Fibroblast of skin of left quadriceps (primary cell): ENCODE measurements around the gene CCDC107.
"Not testable (repeated sequence)": the region's sequence is repeated elsewhere in the genome, so short reads cannot be mapped to it uniquely, and the experiment has no call there.

Source experiments
- DNase-seq, 2 experiments: peaks; one replicate each; pipeline ENCODE4 v3.0.0-alpha.2; 2013; ENCODE audit warnings: low read depth in 2 of 2

CCDC107 gene

DNA sequence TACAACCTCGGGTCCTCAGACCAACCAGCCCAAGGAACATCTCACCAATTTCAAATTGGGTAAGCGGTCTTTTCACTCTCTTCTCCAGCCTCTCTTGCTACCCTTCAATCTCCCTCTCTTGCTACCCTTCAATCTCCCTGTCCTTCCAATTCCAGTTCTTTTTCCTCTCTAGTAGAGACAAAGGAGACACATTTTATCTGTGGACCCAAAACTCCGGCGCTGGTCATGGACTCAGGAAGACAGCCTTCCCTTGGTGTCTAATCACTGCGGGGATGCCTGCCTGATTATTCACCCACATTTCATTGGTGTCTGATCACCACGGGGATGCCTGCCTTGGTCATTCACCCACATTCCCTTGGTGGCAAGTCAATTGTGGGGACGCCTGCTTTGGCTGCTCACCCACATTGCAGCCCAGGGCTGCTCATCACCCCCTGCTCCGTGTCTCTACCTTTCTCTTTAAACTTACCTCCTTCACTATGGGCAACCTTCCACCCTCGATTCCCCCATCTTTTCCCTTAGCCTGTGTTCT, 20.6 kb upstream of the CCDC107 start:
- not testable (repeated sequence) for DNase-seq

DNA sequence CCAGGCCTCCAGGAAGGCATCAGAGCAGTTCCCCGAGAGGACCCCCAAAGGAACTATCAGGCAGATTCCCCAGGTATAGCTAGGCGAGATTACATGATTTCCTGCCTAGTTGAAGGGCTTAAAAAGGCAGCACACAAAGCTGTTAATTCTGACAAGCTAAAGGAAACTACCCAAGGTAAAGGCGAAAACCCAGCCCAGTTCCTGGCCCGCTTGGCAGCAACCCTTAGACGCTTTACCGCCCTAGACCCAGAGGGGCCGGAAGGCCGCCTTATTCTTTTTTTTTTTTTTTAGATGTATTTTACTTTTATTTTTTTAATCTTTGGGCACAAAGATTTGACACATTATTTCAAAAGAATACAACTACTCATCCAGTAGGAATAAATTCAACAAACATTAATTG, 19.3 kb upstream of the CCDC107 start:
- not testable (repeated sequence) for DNase-seq

DNA sequence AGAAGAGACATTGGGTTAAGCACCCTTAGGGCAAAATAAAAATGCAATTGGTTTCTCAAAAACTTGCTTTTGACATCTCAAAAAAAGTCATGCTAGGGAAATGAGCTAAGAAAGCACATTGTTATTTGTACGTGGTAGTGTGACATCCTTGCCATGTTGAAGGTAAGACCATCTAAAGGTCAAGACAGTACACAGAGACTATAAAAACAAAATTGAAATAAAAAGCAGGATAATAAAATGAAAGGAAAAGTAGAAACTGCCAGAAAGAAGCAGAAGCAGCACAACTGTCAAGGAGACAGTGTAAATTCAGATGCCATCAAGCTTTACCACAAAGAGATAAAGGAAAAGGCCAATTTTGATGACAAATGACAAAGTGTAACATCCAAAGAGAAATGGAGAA, 18.9 kb upstream of the CCDC107 start:
- DNase-seq: not testable (repeated sequence)

DNA sequence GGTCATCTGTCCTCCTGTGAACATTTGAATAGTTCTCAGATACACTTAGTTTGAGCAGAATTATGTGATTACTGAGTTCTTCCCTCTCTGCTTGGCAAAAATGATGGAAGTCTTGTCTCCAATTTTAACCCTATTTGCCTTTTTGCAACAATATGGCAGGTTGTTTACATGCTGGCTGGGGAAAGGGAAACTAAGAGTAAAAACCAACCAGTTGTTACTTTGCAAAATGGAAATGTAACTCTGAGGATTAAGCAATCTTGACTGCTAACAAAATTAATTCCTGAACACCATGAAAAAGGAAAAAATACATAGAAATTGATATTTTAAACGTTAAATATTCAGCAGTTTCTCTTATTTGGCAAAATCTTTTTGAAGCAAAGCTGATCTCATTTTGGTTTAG, 18.5 kb upstream of the CCDC107 start:
- DNase-seq: no peak

DNA sequence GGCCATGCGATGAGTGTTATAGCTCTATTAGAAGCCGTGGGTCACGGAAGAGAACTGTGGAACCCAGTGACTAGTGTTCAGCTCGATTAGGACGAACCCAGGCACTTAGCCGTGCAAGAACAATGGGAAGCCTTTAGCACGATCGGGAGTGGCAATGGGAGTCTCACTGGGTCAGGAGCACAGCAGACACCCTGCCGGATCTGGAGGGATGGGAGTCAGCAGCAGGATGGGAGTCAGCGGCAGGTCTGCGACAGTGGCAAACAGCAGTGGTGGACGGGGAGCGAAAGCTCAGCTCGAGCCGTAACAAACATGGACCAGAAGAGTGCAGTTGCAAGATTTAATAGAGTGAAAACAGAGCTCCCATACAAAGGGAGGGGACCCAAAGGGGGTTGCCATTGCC, 17.7 kb upstream of the CCDC107 start:
- DNase-seq: not testable (repeated sequence)

DNA sequence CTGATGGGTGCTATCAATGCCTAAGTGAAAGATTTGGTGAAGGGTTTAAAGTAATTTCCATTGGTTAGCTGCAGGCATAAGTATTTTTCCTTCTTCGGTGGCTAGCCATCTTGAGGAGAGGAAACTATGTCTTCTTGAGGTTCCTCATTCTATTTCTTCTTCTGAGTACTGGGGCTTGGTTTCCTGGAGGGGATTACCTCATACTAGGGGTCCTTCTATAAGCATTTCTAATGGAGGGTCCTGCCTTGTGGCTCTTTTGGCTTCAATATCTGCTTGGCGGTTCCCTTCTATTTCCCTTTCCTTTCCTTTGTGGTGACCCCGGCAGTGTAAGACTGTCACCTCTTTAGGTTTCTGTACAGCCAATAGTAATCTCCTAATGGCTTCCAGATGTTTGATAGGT, 16.6 kb upstream of the CCDC107 start:
- DNase-seq: not testable (repeated sequence)

DNA sequence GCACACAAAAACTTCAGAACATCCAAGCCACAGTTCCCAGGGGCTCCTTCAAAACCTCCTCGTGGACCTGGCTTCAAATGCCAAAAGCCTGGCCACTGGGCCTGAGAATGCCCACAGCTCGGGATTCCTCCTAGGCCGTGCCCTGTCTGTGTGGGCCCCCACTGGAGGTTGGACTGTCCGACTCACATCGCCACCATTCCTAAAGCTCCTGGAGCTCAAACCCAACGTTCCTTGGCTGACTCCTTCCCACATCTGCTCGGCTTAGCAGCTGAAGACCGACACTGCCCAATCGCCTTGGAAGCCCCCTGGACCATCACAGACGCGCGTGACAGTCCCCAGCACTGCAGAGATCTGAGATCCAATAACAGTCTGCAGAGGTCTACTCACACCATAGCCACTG, 15.0 kb upstream of the CCDC107 start:
- DNase-seq: no peak

DNA sequence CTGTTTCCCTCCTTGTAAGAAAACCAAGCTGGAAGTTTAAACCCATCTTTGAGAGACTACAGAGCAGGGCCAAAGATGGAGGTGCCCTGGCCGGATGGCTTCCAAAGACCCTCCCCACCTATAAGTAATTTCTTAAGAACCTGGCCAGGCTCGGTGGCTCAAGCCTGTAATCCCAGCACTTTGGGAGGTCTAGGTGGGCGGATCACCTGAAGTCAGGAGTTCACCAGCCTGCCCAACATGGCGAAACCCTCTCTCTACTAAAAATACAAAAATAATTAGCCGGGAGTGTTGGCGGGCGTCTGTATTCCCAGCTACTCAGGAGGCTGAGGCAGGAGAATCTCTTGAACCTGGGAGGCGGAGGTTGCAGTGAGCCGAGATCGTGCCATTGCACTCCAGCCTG, 12.4 kb upstream of the CCDC107 start:
- not testable (repeated sequence) for DNase-seq

DNA sequence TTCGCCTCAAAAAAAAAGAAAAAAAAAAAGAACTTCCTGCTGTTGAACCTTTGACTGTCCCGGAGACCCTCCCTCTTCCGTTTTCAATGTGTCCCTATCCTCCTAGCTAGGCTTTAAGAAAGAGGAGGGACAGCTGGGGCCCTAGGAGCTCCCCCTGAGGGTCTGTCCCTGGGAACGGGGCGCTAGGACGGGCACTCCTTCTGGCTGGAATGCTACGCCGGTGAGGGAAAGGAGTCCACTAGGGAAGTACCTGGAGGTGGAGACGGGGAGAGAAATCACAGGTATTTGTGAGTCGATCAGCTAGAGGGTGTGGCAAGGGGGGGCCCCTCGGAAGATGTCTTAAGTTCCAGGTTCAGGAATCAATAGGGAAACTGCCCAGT, 11.9 kb upstream of the CCDC107 start:
- no peak for DNase-seq

DNA sequence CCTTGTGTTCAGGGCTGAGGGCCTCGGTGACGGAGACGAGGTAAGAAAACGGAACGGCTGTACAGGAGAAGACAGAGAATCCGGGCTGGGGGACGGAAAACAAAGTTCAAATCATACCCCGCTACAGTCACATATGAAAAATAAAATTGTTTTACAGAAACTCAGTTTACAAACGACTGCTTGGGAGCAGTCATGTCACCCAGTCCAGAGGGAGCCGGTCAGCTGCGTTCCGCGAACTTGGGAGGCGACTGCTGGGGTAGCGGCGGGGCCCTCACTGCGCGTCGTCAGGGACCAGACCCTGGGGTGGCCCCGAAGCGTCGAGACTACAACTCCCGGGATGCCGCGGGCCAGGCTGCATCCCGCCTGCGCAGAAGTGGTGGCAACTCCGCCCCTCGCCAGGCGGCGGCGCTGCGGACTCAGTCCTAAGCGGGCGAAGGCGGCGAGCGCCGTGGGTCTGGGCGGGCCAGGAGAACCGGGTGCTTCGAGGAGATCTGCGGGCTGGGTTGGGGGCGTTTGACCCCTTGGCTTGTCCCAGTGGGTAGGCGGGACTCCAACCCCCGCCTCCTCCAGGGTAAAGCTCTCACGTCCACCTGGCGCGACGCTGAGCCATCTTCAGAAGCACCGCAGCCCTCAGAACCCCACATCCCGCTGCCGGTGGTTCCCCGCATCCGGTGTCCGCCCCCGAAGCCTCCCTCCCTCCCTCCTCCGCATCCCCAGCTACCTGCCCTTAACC, 11.4 kb upstream of the CCDC107 start:
- peak; percentile 64 to 66 for DNase-seq

DNA sequence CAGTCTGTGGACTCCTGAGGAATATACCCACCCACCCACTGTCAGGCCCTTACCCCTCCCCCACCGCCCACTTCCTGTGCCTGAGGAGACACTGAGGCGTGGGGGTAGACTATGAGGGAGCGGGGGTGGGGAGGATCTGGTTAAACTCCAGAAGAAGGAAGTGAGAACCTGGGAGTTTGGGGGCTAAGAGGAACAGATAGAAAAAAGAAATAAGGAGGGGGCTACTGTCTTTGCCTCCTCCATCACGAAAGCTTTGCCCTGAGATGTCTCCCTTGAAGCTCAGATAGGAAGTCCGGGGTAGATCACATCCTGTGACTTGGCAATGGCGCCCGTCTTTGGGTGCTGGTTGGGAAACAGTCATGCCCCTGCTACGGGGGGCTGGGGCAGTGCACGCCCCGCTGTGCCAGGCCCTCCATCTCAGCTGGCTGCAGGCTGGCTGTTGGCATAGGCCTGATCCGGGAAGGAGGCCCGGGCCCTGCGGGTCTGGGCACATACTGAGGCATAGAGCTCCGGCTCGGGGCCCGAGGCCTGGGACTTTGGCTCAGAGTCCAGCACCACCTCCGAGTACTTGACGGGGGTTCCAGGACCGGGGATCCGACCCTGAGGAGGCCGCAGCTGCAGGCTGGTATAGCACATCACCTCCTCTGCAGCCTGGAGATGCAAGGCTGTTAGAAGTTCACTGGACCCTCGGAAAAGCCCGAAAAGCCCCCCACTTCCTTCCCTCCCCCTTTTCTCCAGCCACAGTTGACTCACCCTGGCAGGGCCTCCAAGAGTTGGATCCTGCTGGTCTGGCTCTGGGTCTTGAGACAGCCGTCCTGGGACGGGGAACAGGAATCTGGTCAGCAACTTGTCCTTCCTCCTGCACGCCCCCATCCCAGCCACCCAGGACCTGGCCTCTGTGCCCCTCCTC, 8.4 kb upstream of the CCDC107 start:
- DNase-seq: no peak

DNA sequence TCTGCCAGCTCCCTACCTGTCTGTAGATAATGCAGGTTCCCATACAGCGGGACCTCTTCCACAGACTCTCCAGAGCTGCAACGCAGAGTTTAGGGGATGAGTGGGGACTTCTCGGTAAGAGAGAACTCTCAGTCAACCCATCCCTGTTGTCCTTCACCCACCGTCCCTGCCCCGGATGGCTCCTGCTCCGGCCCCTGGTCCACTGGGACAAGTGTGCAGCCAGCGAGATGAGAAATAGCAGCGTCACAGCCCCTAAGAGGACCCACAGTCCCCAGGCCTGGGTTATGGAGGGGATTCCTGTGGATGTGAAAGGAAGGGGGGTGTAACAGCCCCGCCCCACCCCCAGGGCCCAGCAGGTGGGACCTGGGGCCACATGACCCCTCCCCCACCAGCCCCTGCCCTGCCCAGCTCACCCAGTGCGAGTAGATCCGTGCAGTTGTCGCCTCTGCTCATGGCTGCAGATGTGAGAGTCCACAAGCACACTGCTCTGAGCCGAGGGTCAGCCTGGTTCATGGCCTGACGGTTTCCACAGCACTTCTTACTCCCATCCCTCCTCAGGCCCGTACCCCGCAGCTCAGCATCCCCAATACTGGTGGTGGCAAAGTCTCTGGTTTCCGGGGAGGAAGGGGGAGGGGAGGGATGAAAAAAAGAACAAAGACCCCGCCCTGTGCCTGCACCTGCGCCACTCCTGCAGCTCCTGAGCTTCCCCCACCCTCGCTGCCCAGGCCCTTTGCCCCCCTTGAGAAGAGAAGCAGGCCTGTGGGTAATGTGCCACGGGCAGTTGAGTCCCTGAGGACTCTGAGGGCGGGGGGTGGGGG, 7.5 kb upstream of the CCDC107 start, which contains the start of gene SIT1:
Gene SIT1, minus strand, starts transcription at position 591 of the 818 bp plus-strand sequence. Its CDS starts 78 bp downstream, at position 513.
- DNase-seq: no peak

DNA sequence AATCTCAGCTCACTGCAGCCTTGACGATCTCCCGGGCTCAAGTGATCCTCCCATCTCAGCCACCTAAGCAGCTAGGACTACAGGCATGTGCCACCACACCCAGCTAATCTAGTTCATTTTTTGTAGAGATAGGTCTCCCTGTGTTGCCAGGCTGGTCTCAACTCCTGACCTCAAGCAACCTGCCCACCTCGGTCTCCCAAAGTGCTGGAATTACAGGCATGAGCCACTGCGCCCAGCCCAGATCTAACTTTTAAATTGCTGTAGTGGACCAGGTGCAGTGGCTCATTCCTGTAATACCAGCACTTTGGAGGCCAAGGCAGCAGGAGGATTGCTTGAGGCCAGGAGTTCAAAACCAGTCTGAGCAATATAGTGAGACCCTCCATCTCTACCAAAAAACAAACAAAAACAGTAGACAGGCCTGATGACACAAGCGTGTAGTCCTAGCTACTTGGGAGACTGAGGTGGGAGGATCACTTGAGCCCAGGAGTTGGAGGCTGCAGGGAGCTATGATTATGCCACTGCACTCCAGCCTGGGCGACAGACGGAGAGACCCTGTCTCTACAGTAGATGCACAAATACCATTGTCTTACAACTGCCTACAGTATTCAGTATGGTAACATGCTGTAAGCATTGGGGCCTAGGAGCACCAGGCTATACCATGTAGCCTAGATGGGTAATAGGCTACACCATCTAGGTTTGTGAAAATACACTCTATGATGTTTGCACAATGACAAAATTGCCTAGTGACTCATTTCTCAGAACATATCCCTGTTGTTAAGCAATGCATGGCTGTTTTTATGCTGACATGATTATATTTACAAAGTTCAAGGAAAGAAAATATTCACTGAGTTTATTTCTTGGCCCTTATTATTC, 5.9 kb upstream of the CCDC107 start:
- no peak for DNase-seq

DNA sequence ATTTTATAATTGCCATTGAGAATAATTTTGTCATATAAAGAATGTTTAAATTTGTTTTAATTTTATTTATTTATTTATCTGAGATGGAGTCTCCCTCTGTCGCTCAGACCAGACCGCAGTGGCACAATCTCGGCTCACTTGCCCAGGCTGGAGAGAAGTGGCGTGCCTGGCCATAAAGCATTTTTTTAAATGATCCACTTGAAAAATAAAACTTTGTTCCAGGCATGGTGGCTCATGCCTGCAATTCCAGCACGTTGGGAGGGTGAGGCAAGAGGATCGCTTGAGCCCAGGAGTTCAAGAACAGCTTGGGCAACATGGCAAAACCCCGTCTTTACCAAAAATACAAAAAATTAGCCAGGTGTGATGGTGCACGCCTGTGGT, 5.3 kb upstream of the CCDC107 start:
- no peak for DNase-seq

DNA sequence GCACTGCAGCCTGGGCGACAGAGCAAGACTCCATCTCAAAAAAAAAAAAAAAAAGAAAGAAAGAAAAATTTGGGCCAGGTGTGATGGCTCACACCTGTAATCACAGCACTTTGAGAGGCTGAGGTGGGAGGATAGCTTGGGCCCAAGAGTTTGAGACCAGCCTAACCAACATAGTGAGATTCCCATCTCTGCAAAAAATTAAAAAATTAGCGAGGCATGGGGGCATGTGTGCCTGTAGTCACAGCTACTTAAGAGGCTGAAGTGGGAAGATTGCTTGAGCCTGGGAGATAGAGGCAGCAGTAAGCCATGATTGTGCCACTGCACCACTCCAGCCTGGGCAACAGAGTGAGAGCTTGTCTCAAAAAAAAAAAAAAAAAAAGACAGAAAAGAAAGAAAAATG, 4.5 kb upstream of the CCDC107 start:
- no peak for DNase-seq

DNA sequence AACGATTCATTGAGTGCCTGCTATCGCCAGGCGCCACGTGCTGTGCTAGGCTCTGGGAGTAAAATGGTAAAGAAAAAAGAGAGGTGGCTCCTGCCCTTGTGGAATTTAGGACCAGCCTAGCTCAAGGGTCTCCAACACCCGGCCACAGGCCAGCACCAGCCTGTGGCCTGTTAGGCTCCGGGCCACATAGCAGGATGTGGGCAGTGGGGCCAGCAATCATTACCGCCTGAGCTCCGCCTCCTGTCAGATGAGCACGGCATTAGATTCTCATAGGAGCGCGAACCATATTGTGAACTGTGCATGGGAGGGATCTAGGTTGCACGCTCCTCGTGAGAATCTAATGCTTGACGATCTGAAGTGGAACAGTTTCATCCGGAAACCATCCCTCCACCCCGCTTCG, 1.7 kb upstream of the CCDC107 start:
- DNase-seq: no peak

DNA sequence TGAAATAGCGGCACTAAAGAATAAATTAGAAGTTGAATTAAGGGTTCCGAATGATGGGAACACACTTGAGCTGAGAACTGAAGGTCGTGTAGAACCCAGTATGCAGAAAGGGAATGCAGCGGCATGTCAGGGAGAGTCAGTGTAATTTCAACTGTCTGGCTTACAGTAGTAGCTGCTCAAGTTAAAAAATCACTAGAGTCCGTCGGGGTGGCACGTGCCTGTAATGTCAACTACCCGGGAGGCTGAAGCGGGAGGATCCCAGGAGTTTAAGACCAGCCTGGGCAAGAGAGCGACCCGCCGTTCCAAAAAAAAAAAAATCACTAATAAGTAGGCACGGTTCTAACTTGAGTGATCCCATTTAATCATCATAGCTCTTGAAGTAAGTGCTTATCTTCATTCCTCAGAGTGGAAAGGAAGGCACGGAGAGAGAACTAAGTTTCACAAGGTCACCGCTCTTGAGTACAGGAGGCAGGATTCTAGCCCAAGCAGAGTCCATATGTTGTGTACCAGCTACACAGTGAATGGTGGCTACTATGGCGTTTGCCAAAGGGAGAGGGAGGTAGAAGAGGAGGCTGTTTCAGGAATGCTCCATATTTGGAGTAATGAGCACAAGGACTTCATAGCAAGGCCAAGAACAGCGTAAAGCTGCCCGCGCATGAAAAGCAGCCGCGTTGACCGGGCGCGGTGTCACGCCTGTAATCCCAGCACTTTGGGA, 1.1 kb upstream of the CCDC107 start:
- DNase-seq: no peak

DNA sequence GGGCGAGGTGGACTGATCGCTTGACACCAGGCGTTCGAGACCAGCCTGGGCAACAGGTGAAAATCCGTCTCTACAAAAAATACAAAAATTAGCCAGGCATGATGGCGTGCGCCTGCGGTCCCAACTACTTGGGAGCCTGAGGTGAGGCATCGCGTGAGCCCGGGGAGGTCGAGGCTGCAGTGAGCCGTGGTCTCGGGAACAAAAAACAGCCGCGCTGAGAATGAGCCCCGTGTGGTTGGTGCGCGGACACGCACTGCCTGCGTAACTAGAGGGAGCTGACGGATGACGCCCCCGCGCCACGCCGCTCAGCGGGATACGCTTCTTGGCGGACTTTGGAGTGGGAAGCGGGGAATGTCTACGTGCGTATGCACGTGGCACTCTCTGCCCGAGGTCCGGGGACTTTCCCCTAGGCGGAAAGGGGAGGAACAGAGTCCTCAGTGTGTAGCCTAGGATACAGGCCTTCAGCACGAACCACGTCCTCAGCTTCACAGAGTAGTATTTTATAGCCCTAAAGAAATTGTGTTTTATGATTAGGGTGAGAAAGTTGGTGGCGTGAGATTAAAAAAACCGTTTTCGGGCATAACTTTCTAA, 451 bp upstream of the CCDC107 start, which contains the start of gene RMRP:
Gene RMRP, minus strand, starts transcription at position 474 of the 591 bp plus-strand sequence.
- DNase-seq: peak; percentile 99

DNA sequence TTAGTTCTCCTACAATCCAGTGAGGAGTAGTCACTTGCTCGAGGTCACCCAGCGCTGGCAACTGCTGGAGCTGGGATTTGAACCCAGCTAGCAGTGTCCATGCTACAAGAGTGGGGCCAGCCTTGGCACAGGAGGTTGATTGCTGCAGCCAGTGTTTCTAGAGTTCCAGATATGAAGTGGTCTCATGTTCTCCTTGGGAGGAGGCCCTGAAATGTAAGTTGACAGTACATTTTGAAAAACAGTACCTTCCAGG, 802 bp downstream of the CCDC107 start:
- DNase-seq: no peak

DNA sequence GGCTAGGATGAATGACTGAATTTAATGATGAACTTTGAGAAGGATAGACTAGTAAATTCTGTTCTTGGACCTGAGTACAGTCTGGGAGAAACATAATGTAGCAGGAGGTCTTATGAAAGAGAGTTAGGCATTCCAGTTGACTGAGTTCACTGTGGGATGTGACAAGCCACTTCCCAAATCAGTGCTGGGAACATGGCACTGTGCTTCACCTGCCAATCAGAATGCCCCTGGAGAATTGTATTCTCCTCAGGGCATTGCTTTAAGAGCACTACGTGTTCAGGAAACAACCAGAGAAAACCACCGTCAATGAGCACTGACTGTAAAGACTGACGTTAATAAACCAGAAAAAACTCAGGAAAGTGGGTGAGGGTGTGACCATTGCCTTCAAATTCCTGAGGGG, 1.2 kb downstream of the CCDC107 start:
- no peak for DNase-seq
